Measurements from ENCODE around the gene LRMDA. TPM values are rescaled to one million over a fixed set of nuclear protein-coding genes. Genes with fewer than 3 reads are reported as not detected.

LRMDA gene
- total and polyA plus RNA-seq, 2 donors from 2014 or later = 23.2 to 48.6 TPM

DNA sequence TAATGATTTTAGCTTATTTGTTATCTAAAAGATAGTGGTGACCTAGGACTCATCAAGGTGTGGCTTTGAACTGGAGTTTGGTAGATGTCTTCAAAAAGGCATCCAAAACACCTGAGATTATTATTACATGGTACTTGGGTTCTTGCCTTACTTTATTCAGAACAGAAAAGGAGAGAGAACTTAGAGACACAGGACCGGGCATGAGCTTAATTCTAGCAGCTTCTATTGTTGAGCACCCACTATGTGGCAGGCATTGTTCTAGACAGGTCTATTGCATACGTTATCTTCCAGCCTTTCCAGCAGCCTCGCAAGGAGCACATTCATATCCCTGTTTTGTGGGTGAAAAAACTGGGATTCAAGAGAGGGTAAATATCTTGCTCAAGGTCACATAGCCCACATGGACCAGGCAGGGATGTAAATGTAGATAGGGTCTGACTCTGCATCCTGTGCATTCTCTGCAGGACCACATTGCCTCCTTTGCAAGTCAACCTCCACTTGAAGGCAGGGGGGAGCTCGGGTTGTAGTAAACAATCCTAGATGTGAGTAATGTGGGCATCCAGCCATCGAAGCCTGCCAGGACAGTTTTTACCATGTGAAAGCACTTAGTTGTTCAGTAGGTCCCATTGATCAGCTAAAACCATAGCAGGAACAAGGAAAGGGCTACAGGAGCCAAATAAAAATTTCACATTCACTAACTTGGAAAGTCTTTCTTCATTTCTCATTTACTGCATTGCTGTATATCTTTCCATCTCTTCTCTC lies 551.4 kb downstream of the LRMDA start:
- TF ChIP-seq, protein P1, sequence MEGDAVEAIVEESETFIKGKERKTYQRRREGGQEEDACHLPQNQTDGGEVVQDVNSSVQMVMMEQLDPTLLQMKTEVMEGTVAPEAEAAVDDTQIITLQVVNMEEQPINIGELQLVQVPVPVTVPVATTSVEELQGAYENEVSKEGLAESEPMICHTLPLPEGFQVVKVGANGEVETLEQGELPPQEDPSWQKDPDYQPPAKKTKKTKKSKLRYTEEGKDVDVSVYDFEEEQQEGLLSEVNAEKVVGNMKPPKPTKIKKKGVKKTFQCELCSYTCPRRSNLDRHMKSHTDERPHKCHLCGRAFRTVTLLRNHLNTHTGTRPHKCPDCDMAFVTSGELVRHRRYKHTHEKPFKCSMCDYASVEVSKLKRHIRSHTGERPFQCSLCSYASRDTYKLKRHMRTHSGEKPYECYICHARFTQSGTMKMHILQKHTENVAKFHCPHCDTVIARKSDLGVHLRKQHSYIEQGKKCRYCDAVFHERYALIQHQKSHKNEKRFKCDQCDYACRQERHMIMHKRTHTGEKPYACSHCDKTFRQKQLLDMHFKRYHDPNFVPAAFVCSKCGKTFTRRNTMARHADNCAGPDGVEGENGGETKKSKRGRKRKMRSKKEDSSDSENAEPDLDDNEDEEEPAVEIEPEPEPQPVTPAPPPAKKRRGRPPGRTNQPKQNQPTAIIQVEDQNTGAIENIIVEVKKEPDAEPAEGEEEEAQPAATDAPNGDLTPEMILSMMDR (IDR thresholded peaks at IDR 0.05; ENCODE audit: borderline replicate concordance, extremely low read depth, insufficient read depth) = no peak
- no peak overlapping the region for H3K4me3 ChIP-seq (ENCODE audit: low read length in 3 of 3)
- intact Hi-C loops (cut with DNase I) = no loop called here
- no peak for FAIRE-seq
- H3K36me3 ChIP-seq (ENCODE audit: control insufficient read depth in 2 of 3, insufficient read depth in 3 of 3, low read length in 3 of 3) = no peaks in the 10 kb centered on the region
- H3K4me1 ChIP-seq (ENCODE audit: control insufficient read depth in 2 of 3, insufficient read depth in 2 of 3, low read depth in 1 of 3, low read length in 3 of 3) = no peaks in the 10 kb centered on the region
- no peak overlapping the region for H3K27ac ChIP-seq (ENCODE audit: low read depth in 2 of 2, low read length in 2 of 2)
- no peak for DNase-seq
- no peaks in the 10 kb centered on the region for H3K27me3 ChIP-seq (ENCODE audit: control insufficient read depth, insufficient read depth, low read length)
- no peaks in the 10 kb centered on the region for H3K9me3 ChIP-seq (ENCODE audit: control insufficient read depth in 2 of 3, insufficient read depth in 1 of 3, low read length in 3 of 3)
- H3K9ac ChIP-seq (ENCODE audit: low read length in 3 of 3) = no peak overlapping the region

DNA sequence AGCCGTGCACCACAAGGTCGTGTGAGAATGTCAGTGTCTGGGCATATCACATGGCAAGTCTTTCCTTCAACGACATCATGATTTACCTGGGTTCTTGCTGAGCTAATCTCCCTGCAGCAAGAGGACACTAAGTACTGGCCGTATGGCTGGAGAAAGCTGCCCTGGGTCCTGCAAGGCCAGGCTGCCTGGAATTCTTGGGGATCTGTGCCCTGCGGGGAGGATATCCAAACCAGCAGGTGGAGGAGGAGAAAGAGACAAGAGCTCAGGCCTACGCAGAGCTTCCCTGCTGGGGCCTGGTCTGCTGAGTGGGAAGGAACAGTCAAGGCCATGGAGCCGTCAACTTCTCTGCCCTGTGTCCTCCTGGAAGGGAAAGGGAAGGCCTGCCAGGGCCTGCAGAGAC lies 552.6 kb downstream of the LRMDA start:
- no peak overlapping the region for H3K4me3 ChIP-seq (ENCODE audit: low read length in 3 of 3)
- intact Hi-C loops (cut with DNase I) = no loop called here
- H3K9me3 ChIP-seq (ENCODE audit: control insufficient read depth in 2 of 3, insufficient read depth in 1 of 3, low read length in 3 of 3) = no peaks in the 10 kb centered on the region
- FAIRE-seq = no peak
- no peaks in the 10 kb centered on the region for H3K36me3 ChIP-seq (ENCODE audit: control insufficient read depth in 2 of 3, insufficient read depth in 3 of 3, low read length in 3 of 3)
- TF ChIP-seq, protein P1 (IDR thresholded peaks at IDR 0.05; ENCODE audit: borderline replicate concordance, extremely low read depth, insufficient read depth) = no peak
- no peak overlapping the region for H3K9ac ChIP-seq (ENCODE audit: low read length in 3 of 3)
- H3K4me1 ChIP-seq (ENCODE audit: control insufficient read depth in 2 of 3, insufficient read depth in 2 of 3, low read depth in 1 of 3, low read length in 3 of 3) = no peaks in the 10 kb centered on the region
- no peak overlapping the region for H3K27ac ChIP-seq (ENCODE audit: low read depth in 2 of 2, low read length in 2 of 2)
- H3K27me3 ChIP-seq (ENCODE audit: control insufficient read depth, insufficient read depth, low read length) = no peaks in the 10 kb centered on the region
- DNase-seq = peak in 1 of 5 donors; percentile 13

DNA sequence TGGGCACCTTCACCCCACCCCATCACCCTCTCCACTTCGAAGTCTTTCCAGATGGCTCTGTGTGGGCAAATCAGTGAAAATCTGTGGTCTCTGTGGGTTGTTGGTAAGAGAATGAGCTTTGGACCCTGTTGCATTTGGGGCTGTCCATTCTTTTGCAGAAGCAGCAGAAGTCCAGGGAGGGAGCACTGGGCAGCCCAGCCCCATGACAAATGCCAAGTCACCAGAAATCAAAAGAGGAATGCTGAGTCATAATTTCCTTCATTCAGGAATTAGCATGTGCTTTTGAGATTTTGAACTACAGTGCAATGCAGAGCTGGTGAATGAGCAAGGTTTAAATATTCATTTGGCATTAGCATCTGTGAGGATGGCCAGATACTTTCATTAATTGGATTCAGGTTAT lies 556.2 kb downstream of the LRMDA start:
- H3K36me3 ChIP-seq (ENCODE audit: control insufficient read depth in 2 of 3, insufficient read depth in 3 of 3, low read length in 3 of 3) = no peaks in the 10 kb centered on the region
- no peaks in the 10 kb centered on the region for H3K9me3 ChIP-seq (ENCODE audit: control insufficient read depth in 2 of 3, insufficient read depth in 1 of 3, low read length in 3 of 3)
- intact Hi-C loops (cut with DNase I) = no loop called here
- H3K9ac ChIP-seq (ENCODE audit: low read length in 3 of 3) = no peak overlapping the region
- DNase-seq (no peak), FAIRE-seq (no peak)
- no peaks in the 10 kb centered on the region for H3K4me1 ChIP-seq (ENCODE audit: control insufficient read depth in 2 of 3, insufficient read depth in 2 of 3, low read depth in 1 of 3, low read length in 3 of 3)
- TF ChIP-seq, protein P1 (IDR thresholded peaks at IDR 0.05; ENCODE audit: borderline replicate concordance, extremely low read depth, insufficient read depth) = no peak
- no peaks in the 10 kb centered on the region for H3K27me3 ChIP-seq (ENCODE audit: control insufficient read depth, insufficient read depth, low read length)
- no peak overlapping the region for H3K4me3 ChIP-seq (ENCODE audit: low read length in 3 of 3)
- H3K27ac ChIP-seq (ENCODE audit: low read depth in 2 of 2, low read length in 2 of 2) = no peak overlapping the region
